Sigmoid colon (tissue), 7 donors: Measurements from ENCODE around the gene RHCG. TPM values are rescaled to one million over a fixed set of nuclear protein-coding genes. Genes with fewer than 3 reads are reported as not detected.

Source experiments
- DNase-seq: peaks from one replicate; pipeline ENCODE4 v3.0.0-alpha.2; 2019
- H3K27ac ChIP-seq, 4 donors: fragments of 200-600 bp; sonication (generic); one replicate each; pipeline ENCODE4 v1.5.1; 2016 to 2019; ENCODE audit warnings: mild to moderate bottlenecking in 1 of 4
- H3K27me3 ChIP-seq, 3 donors: fragments of 200-600 bp; sonication (generic); one replicate each; pipeline ENCODE4 v1.5.1; 2019; ENCODE audit warnings: mild to moderate bottlenecking in 1 of 3
- H3K36me3 ChIP-seq, 4 donors: fragments of 200-600 bp; sonication (generic); one replicate each; pipeline ENCODE4 v1.5.1; 2016 to 2019
- H3K4me1 ChIP-seq, 4 donors: fragments of 200-600 bp; sonication (generic); one replicate each; pipeline ENCODE4 v1.5.1; 2017 to 2019
- H3K4me3 ChIP-seq, 4 donors: fragments of 200-600 bp; sonication (generic); one replicate each; pipeline ENCODE4 v1.5.1; 2017 to 2019; ENCODE audit warnings: mild to moderate bottlenecking in 2 of 4, moderate library complexity in 1 of 4
- H3K9me3 ChIP-seq, 4 donors: fragments of 200-600 bp in 3 of 4; sonication (generic) in 3 of 4; one replicate each; pipeline versions ENCODE4 v1.5.1 to v1.6.1; 2013 to 2019
- EP300 ChIP-seq, 4 donors: sonication (generic); formaldehyde crosslinking; IDR thresholded peaks; one replicate each; pipeline ENCODE4 v1.6.1; 2017; ENCODE audit warnings: antibody characterized with exemption in 4 of 4
- POLR2A ChIP-seq, 2 donors: fragments of 450-650 bp; IDR thresholded peaks; one replicate each; pipeline ENCODE4 v1.6.1; 2016; ENCODE audit warnings: antibody characterized with exemption in 2 of 2, mild to moderate bottlenecking in 2 of 2, moderate library complexity in 2 of 2
- POLR2AphosphoS5 ChIP-seq, 4 donors: sonication (generic); formaldehyde crosslinking; IDR thresholded peaks; one replicate each; pipeline ENCODE4 v1.6.1; 2017; ENCODE audit warnings: antibody characterized with exemption in 4 of 4
- WGBS, 2 donors: extraction: QIAGEN DNeasy Blood & Tissue Kit; methylation state at CpG; one replicate each; pipeline ENCODE4 v1.1.7; 2013; 5-methylcytosine and 5-hydroxymethylcytosine counted together
- intact Hi-C: fragments of 100-400 bp; cut with DNase I; formaldehyde crosslinking; loops from one replicate; pipeline ENCODE4 v1.15.1; 2023
- polyA plus RNA-seq, 3 donors: library from polyadenylated mRNA; stranded (reverse); fragments of 200-250 nt; gene quantifications; one replicate each; pipeline ENCODE4 v1.2.3, GENCODE V29; 2013
- total RNA-seq, 4 donors: library from RNA; depleted of rRNA; stranded (reverse); fragments of >200 nt; gene quantifications; one replicate each; pipeline ENCODE4 v1.1.0, GENCODE V29; 2016
- TF ChIP-seq, protein P1 (sequence below), 4 experiments: fragments of 450-650 bp in 3 of 4; fragments of 200-600 bp in 1 of 4; IDR thresholded peaks; one replicate each; pipeline ENCODE4 v1.5.1; 2016 to 2019; ENCODE audit warnings: antibody characterized with exemption in 4 of 4, mild to moderate bottlenecking in 3 of 4, moderate library complexity in 2 of 4
- donor health status: healthy with polysubstance abuse.
- donor health status: Bipolar disorder and iron deficiency.
- donor health status: healthy.

Gene RHCG
- total and polyA plus RNA-seq, 7 donors: 0.47 to 3.0 TPM; not detected in 5

DNA sequence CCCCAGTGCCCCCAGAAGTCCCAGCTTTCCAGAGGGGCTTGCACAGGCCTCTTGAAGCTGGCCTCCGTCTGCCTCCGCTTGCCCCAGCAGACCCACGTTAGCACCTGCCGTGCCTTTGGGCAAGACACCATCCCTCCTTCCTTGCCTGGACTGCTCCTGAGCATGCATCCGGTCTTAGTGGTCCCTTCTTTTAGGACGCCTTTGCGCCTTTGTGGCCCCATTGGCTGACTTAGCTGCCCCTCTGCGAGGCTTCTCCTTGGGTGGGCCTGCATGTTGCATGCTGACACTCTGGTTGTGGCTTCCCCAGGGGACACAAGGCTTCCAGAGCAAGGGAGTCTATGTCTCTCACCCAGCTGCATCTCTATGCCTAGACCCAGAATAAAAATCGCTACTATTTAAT lies 56.6 kb downstream of the RHCG start:
- Histone ChIP-seq H3K4me1 (no peaks in the 10 kb centered on the region), H3K36me3 (no peaks in the 10 kb centered on the region), H3K27me3 (peaks cover 0 to 2% (median 0%) of the 10 kb centered on the region in 3 donors), H3K9me3 (no peaks in the 10 kb centered on the region), H3K4me3 (no peak overlapping the region), H3K27ac (no peak overlapping the region)
- intact Hi-C loops: loop anchor here (10.0 kb wide), 2 partner anchors 115 to 235 kb away; no protein-coding TSS in a partner anchor
- TF ChIP-seq POLR2A (IDR thresholded peaks at IDR 0.05): no peak
- TF ChIP-seq EP300 (IDR thresholded peaks at IDR 0.05): no peak
- TF ChIP-seq POLR2AphosphoS5 (IDR thresholded peaks at IDR 0.05): no peak
- TF ChIP-seq, protein P1, sequence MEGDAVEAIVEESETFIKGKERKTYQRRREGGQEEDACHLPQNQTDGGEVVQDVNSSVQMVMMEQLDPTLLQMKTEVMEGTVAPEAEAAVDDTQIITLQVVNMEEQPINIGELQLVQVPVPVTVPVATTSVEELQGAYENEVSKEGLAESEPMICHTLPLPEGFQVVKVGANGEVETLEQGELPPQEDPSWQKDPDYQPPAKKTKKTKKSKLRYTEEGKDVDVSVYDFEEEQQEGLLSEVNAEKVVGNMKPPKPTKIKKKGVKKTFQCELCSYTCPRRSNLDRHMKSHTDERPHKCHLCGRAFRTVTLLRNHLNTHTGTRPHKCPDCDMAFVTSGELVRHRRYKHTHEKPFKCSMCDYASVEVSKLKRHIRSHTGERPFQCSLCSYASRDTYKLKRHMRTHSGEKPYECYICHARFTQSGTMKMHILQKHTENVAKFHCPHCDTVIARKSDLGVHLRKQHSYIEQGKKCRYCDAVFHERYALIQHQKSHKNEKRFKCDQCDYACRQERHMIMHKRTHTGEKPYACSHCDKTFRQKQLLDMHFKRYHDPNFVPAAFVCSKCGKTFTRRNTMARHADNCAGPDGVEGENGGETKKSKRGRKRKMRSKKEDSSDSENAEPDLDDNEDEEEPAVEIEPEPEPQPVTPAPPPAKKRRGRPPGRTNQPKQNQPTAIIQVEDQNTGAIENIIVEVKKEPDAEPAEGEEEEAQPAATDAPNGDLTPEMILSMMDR (IDR thresholded peaks at IDR 0.05): no peak
- DNase-seq: no peak
- WGBS, 2 donors: 87 to 89% methylated on average over 9 of the region's 9 CpGs

DNA sequence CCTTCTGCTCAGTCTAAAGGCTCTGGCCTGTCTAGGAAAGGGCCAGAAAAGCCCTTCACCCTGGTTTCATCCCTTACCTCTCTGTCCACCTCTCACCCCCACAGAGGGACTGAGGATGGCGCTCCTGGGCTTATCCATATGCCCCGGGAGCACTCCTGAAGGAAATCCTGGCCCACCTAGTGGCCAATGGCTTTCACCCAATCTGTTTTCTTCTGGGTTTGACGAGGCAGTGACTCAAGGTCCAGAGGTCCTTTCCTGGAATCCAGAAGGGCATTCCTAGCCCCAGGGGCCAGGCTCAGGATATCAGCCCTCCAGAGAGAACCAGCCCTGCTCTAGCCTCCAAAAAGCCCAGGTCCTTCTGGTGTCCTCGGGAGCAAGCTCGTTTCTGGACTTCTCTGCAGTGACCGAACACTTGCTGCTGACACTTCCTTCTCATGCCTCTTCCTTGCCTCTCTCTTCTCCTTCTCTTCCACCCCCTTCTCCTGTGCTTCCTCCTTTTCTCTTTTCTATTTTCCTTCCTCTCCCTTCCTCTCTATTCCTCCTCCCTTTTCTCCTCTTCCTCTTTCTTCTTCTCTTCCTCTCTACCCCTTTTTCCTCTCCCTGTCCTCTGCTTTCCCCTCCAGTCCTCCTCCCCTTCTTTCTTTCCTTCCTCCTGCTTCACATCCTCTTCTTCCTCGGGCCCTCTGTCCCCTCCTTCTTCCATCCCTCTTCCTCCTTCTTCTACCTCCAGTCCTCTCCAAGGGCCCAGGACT lies 59.6 kb downstream of the RHCG start:
- no peaks in the 10 kb centered on the region for H3K27me3 ChIP-seq
- H3K4me3 ChIP-seq: no peak overlapping the region
- no peaks in the 10 kb centered on the region for H3K9me3 ChIP-seq
- H3K4me1 ChIP-seq: no peaks in the 10 kb centered on the region
- no peak overlapping the region for H3K27ac ChIP-seq
- intact Hi-C loops: loop anchor here (10.0 kb wide), 1 partner anchor 232 kb away; no protein-coding TSS in a partner anchor
- WGBS, 2 donors: 27 to 43% methylated on average over 7 of the region's 7 CpGs
- no peaks in the 10 kb centered on the region for H3K36me3 ChIP-seq
- TF ChIP-seq, protein P1 (IDR thresholded peaks at IDR 0.05): no peak
- TF ChIP-seq POLR2A (IDR thresholded peaks at IDR 0.05): no peak
- TF ChIP-seq EP300 (IDR thresholded peaks at IDR 0.05): no peak
- TF ChIP-seq POLR2AphosphoS5 (IDR thresholded peaks at IDR 0.05): no peak
- DNase-seq: no peak

DNA sequence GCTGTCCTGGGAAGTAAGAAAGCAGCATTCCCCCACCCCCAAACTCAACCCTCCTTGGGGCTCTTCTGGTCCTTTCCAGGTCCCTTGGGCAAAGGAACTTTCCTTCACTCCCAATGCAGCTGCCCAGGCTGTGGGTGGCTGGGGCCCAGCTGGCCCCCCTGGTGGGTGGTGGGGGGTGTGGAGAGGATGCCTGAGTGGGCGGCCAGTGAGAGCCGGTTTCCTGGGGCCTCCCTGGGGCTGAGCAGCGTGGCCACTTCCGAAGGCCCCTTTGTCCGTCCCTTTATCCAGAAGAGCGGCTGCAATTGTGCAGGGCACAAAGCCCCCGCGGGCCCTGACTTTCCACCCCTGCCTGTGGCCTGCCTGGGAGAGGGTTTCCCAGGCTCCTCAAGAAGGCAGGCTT lies 61.0 kb downstream of the RHCG start:
- 82 to 88% methylated on average over 8 of the region's 8 CpGs for WGBS, 2 donors
- Histone ChIP-seq H3K27me3 (peaks cover 0 to 5% (median 0%) of the 10 kb centered on the region in 3 donors), H3K36me3 (no peaks in the 10 kb centered on the region), H3K27ac (no peak overlapping the region), H3K4me3 (no peak overlapping the region), H3K9me3 (no peaks in the 10 kb centered on the region), H3K4me1 (peaks cover 0 to 7% (median 4%) of the 10 kb centered on the region in 4 donors)
- no peak for DNase-seq
- intact Hi-C loops: loop anchor here (10.0 kb wide), 1 partner anchor 231 kb away; no protein-coding TSS in a partner anchor
- no peak for TF ChIP-seq POLR2A (IDR thresholded peaks at IDR 0.05)
- no peak for TF ChIP-seq POLR2AphosphoS5 (IDR thresholded peaks at IDR 0.05)
- TF ChIP-seq EP300 (IDR thresholded peaks at IDR 0.05): no peak
- TF ChIP-seq, protein P1 (IDR thresholded peaks at IDR 0.05): no peak

DNA sequence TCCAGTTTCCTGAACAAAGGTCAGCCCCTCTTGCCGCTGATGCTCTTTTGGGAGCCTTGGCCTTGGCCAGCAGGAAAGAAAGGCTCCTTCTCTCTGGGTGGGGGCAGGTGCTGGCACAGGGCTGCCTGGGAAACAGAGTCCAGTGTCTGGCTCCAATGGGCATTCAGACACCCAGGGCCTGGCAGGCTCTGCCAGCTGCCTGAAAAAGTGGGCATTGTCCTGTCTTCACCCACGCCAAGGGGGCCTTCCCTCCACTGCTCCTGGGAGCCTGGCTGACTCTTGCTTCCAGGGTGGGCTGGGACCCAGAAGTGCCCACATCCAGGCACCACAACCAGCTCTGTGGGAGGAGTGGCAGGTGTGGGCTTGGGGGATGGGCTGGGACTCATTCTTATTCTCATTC lies 62.7 kb downstream of the RHCG start:
- Histone ChIP-seq H3K4me1 (peaks cover 0 to 10% (median 6%) of the 10 kb centered on the region in 4 donors), H3K27ac (no peak overlapping the region)

More for the DNA sequence above, 62.7 kb downstream of the RHCG start:
- DNase-seq: no peak
- TF ChIP-seq POLR2AphosphoS5 (IDR thresholded peaks at IDR 0.05) (no peak), EP300 (IDR thresholded peaks at IDR 0.05) (no peak), POLR2A (IDR thresholded peaks at IDR 0.05) (no peak)
- TF ChIP-seq, protein P1 (IDR thresholded peaks at IDR 0.05): no peak
- intact Hi-C loops: loop anchor here (10.0 kb wide), 1 partner anchor 229 kb away; no protein-coding TSS in a partner anchor
- H3K4me3 ChIP-seq: no peak overlapping the region
- 63 to 72% methylated on average over 2 of the region's 2 CpGs for WGBS, 2 donors
- no peaks in the 10 kb centered on the region for H3K36me3 ChIP-seq
- H3K9me3 ChIP-seq: no peaks in the 10 kb centered on the region
- peaks cover 0 to 5% (median 0%) of the 10 kb centered on the region in 3 donors for H3K27me3 ChIP-seq
